ENCODE measurements around the gene PSMC3.

PSMC3 gene

DNA sequence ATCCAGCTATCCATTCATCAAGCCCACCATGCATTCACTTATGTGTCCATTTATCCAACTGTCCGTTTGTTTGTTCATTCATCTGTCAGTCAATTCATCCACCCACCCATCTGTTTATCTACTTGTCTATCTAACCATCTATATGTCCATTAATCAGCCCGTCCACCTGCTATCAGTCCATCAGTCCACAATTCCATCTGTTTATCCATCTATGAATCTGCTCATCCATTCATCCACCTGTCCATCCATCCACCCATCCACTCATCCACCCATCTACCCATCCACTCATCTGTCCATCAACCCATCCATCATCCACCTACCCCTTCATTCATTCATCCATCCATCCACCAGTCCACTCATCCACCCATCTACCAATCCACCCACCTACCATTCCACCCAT, 46.9 kb downstream of the PSMC3 start:
- Histone ChIP-seq H3K4me3 (ENCODE audit: low read length) (no peak overlapping the region), H3K27me3 (ENCODE audit: insufficient read depth, low read length) (no peaks in the 10 kb centered on the region), H3K36me3 (ENCODE audit: insufficient read depth, low read length) (no peaks in the 10 kb centered on the region), H3K9me3 (ENCODE audit: low read length) (no peaks in the 10 kb centered on the region), H3K4me1 (ENCODE audit: insufficient read depth, low read length) (no peaks in the 10 kb centered on the region), H2AFZ (ENCODE audit: low read depth, low read length) (no peak overlapping the region)

DNA sequence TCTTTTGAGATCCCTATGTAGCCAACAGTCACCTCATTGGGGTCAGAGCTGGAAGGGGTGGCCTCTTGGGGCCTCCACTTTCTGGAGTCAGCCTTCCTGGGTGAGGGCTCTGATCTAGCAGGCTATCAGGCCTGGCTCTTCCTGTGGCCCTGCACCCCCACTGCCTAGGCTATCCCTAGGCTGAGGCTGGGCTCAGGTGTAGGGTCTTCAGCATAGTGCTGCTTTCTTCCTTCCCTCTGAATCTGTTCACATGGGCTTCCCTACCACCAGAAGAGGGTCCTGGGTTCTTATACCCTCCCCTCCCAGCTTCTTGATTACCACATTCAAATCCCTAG, 47.4 kb downstream of the PSMC3 start:
- no peaks in the 10 kb centered on the region for H3K36me3 ChIP-seq (ENCODE audit: insufficient read depth, low read length)
- no peak overlapping the region for H3K4me3 ChIP-seq (ENCODE audit: low read length)
- no peaks in the 10 kb centered on the region for H3K9me3 ChIP-seq (ENCODE audit: low read length)
- no peaks in the 10 kb centered on the region for H3K27me3 ChIP-seq (ENCODE audit: insufficient read depth, low read length)
- no peaks in the 10 kb centered on the region for H3K4me1 ChIP-seq (ENCODE audit: insufficient read depth, low read length)
- no peak overlapping the region for H2AFZ ChIP-seq (ENCODE audit: low read depth, low read length)

DNA sequence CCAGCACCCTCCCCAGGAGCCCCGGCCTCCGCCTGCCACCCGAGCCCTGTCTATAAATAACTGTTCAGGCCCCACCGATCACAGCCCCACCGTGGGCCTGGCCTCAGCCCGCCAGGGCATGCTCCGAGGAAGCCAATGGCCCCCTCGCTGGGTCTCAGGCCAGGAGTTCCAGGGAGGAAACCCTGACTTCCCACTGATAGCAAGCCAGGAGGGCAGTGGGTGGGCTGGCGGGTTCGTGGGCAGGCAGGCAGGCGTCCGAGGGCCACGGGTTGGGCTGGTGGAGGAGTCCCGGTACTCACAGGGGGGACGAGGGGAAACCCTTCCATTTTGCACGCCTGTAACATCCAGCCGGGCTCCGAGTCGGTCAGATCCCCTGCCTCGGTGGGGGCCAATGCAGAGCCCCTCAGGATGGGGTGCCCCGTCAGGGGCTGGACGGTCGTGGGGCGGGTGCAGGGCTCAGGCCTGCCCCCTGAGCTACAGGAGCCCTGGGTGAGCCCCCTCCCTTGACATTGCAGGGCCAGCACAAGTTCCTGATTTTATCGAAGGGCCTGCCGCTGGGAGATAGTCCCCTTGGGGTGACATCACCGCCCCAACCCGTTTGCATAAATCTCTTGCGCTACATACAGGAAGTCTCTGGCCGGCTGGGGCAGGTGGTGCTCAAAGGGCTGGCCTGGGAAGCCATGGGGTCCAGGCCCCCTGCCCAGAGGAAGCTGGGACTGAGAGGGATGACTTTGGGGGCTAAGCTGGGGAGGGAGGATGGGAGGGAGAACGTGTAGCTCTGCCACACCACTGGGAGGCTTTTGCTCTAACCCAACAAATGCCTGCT, 48.0 kb downstream of the PSMC3 start, which contains the start of gene SPI1:
Gene SPI1 (minus strand): TSS at position 538 of the 826 bp plus-strand sequence. CDS start 194 bp downstream, at position 344.
- Histone ChIP-seq H3K9me3 (ENCODE audit: low read length) (no peaks in the 10 kb centered on the region), H3K4me3 (ENCODE audit: low read length) (no peak within 1 kb of the TSS), H2AFZ (ENCODE audit: low read depth, low read length) (no peak within 1 kb of the TSS), H3K4me1 (ENCODE audit: insufficient read depth, low read length) (no peaks in the 10 kb centered on the region), H3K27me3 (ENCODE audit: insufficient read depth, low read length) (no peaks in the 10 kb centered on the region), H3K36me3 (ENCODE audit: insufficient read depth, low read length) (no peaks in the 10 kb centered on the region)

DNA sequence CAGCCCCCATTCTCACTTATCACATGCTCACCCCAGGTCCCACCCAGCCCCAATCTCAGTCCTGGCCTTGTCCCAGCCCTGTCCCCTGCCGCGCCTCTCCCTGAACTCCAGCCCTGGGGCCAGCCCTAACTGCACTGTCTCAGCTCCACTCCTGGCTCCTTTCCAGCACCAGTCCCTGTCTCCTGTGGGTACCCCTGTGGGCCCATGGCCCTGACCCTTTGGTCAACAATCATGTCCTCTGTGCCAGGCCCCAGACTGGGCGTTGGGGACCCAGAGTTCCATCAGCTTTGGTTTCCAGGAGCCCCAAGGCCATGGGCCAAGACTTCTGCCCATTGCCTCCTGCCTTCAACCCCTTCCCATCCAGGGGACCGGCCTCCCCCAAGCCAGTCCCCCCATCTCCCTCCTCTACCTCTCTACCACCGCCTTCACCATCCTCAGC, 48.6 kb downstream of the PSMC3 start:
- no peaks in the 10 kb centered on the region for H3K36me3 ChIP-seq (ENCODE audit: insufficient read depth, low read length)
- H2AFZ ChIP-seq (ENCODE audit: low read depth, low read length) = no peak overlapping the region
- H3K9me3 ChIP-seq (ENCODE audit: low read length) = no peaks in the 10 kb centered on the region
- no peaks in the 10 kb centered on the region for H3K4me1 ChIP-seq (ENCODE audit: insufficient read depth, low read length)
- H3K4me3 ChIP-seq (ENCODE audit: low read length) = no peak overlapping the region
- H3K27me3 ChIP-seq (ENCODE audit: insufficient read depth, low read length) = no peaks in the 10 kb centered on the region

DNA sequence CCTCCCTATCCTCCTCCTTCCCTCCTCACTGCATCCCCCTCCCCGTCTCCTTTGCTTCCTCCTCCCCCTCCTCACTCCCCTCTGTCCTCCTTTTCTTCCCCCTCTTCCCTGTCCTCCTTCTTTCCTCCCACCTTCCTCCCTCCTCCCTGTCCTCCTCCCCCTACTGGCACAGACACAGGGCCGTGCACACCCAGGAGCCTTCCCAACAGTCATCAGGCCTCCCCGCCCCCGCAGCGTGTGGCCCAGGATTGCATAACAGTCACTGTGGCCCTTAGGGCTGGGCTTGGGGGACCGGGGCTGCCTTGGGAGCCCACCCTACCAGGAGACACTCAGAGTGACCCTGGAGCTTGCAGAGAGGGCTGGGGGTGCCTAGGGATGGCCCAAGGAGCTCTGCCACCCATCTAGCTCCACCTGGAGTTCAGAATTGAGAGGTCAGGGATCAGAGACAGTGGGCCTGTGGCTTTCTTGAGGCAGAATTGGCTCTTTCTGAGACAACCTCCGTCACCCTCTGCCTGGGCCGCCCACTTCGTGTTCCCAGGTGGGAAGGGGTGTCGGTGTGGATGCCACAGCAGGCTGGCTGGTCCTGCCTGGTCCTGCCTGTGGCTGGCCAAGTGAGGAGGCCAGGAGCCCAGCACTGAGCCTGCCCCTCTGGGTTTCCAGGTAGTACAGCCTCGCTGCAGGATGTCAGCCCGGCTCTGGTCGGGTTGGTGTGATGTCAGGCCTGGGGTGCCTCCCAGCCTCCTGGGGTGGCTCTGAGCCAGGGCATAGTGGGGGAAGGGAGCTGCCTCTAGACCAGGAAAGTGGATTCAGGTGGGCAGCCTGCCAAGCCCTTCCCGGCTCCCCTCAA, 49.5 kb downstream of the PSMC3 start:
- no peaks in the 10 kb centered on the region for H3K4me1 ChIP-seq (ENCODE audit: insufficient read depth, low read length)
- no peak overlapping the region for H3K4me3 ChIP-seq (ENCODE audit: low read length)
- no peak overlapping the region for H2AFZ ChIP-seq (ENCODE audit: low read depth, low read length)
- no peaks in the 10 kb centered on the region for H3K36me3 ChIP-seq (ENCODE audit: insufficient read depth, low read length)
- H3K9me3 ChIP-seq (ENCODE audit: low read length) = no peaks in the 10 kb centered on the region
- H3K27me3 ChIP-seq (ENCODE audit: insufficient read depth, low read length) = no peaks in the 10 kb centered on the region

DNA sequence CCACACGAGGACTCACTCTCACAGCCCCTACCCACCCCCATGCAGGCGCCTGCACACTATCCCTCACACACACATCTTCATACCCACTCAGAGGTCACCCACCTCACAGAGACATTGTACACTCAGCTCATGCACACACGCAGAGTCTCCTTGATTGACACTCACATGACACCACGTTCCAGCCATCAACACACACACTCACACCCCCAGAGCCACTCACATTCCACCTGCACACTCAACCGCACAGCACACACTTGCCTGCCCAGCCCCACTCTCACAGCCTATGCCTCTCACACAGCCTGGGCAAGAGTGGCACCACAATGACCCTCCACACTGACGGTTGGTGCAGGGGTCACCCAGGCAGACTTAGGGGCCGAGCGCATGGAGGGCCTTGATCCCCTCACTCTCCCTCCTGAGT, 50.1 kb downstream of the PSMC3 start:
- no peaks in the 10 kb centered on the region for H3K27me3 ChIP-seq (ENCODE audit: insufficient read depth, low read length)
- H3K9me3 ChIP-seq (ENCODE audit: low read length) = no peaks in the 10 kb centered on the region
- no peak overlapping the region for H3K4me3 ChIP-seq (ENCODE audit: low read length)
- H3K4me1 ChIP-seq (ENCODE audit: insufficient read depth, low read length) = no peaks in the 10 kb centered on the region
- H3K36me3 ChIP-seq (ENCODE audit: insufficient read depth, low read length) = no peaks in the 10 kb centered on the region
- no peak overlapping the region for H2AFZ ChIP-seq (ENCODE audit: low read depth, low read length)

DNA sequence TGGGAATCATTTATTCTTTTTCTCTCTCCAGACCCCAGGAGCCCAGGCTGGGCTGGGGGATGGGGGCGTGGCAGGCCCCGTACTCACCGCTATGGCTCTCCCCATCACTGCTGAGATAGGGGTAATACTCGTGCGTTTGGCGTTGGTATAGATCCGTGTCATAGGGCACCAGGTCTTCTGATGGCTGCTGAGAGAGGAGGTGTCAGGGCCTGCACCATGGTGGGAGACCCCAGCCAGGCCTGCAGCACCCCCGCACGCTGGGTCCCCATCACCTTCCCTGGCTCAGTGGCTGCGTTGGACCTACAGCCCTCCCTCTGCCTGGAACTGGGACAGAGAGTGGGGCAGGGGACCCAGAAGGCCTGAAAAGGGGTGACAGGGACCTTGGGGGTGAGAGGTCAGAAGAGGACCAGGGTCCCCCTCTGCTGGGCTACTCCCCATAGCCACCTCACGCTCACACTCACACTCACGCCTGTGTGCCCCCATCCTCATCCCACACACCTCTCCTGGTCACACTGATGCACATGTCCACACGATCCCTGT, 50.6 kb downstream of the PSMC3 start:
- no peaks in the 10 kb centered on the region for H3K9me3 ChIP-seq (ENCODE audit: low read length)
- no peaks in the 10 kb centered on the region for H3K4me1 ChIP-seq (ENCODE audit: insufficient read depth, low read length)
- H2AFZ ChIP-seq (ENCODE audit: low read depth, low read length) = no peak overlapping the region
- no peaks in the 10 kb centered on the region for H3K36me3 ChIP-seq (ENCODE audit: insufficient read depth, low read length)
- H3K27me3 ChIP-seq (ENCODE audit: insufficient read depth, low read length) = no peaks in the 10 kb centered on the region
- no peak overlapping the region for H3K4me3 ChIP-seq (ENCODE audit: low read length)

DNA sequence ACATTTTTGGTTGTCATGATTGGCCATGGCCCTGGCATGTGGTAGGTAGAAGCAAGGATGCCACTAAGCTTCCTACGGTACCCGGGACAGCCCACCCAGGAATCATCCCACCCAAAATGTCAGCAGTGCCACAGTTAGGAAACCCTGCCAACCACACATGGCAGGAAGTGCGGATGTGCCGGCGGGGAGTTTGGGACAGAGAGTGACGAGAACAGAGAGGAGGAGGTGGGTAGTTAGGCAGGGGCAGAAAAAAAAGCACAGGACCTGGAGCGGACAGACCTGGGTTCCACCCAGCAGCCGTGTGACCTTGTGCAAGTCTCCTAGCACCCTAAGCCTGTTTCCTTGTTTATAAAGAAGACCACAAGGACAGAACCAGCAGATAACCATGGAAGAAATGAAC, 51.2 kb downstream of the PSMC3 start:
- Histone ChIP-seq H3K4me1 (ENCODE audit: insufficient read depth, low read length) (no peaks in the 10 kb centered on the region), H3K4me3 (ENCODE audit: low read length) (no peak overlapping the region), H3K36me3 (ENCODE audit: insufficient read depth, low read length) (no peaks in the 10 kb centered on the region), H3K9me3 (ENCODE audit: low read length) (no peaks in the 10 kb centered on the region), H2AFZ (ENCODE audit: low read depth, low read length) (no peak overlapping the region), H3K27me3 (ENCODE audit: insufficient read depth, low read length) (no peaks in the 10 kb centered on the region)

DNA sequence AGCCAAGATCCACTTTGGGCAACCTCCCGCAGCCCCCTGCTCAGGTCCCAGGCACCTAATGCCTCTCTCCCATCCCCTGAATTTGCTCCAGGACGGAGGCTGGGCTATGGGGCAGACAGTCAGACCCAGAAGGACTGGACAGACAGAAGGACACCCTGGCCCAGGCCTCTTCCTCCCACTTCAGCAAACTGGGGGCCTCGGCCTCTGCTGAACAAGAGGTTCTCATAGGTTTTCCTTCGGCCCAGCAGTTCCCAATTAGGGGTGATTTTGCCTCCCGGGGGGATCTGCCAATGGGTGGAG, 51.6 kb downstream of the PSMC3 start:
- Histone ChIP-seq H3K9me3 (ENCODE audit: low read length) (no peaks in the 10 kb centered on the region), H3K36me3 (ENCODE audit: insufficient read depth, low read length) (no peaks in the 10 kb centered on the region), H3K27me3 (ENCODE audit: insufficient read depth, low read length) (no peaks in the 10 kb centered on the region), H3K4me3 (ENCODE audit: low read length) (no peak overlapping the region), H2AFZ (ENCODE audit: low read depth, low read length) (no peak overlapping the region), H3K4me1 (ENCODE audit: insufficient read depth, low read length) (no peaks in the 10 kb centered on the region)

DNA sequence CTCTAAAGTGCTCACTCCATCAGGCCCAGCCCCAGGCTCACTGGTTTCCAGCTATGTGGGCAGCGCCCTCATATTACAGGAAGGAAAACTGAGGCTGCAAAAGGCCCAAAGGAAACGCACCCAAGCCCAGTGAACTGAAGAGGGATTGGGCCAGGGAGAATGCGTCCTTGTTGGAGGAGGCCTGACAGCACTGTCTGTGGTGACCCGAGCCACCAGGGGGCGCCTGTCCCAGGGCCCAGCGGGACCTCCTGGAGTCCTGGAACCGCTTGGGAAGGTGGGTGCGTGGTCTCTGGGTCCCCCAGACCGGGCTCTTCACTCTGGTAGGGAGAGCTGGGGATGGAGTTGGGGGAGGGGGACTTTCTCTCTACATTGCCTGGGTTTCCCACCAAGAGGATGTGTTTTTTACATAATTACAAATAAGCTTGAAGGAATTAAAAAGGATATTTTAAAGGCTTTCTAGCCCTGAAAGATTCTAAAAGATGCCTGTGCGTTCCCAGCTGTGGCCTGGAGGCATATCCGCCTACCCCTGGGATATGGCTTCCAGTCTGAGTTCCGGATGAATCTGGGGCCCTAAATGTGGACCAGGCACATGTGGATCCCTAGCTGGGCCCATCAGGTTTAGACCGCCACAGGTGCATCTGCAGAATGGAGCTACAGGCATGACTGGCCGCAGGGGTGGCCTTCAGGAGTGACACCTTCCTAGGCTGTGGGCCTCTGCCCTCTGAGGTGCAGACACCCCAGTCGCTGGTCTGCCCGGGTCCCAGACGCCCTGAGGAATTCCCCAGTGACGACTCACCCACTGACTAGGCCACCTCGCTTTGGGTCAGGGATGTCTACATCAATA, 52.1 kb downstream of the PSMC3 start:
- Histone ChIP-seq H3K27me3 (ENCODE audit: insufficient read depth, low read length) (peaks cover 2% of the 10 kb centered on the region), H2AFZ (ENCODE audit: low read depth, low read length) (no peak overlapping the region), H3K36me3 (ENCODE audit: insufficient read depth, low read length) (no peaks in the 10 kb centered on the region), H3K4me1 (ENCODE audit: insufficient read depth, low read length) (no peaks in the 10 kb centered on the region), H3K4me3 (ENCODE audit: low read length) (no peak overlapping the region), H3K9me3 (ENCODE audit: low read length) (no peaks in the 10 kb centered on the region)

DNA sequence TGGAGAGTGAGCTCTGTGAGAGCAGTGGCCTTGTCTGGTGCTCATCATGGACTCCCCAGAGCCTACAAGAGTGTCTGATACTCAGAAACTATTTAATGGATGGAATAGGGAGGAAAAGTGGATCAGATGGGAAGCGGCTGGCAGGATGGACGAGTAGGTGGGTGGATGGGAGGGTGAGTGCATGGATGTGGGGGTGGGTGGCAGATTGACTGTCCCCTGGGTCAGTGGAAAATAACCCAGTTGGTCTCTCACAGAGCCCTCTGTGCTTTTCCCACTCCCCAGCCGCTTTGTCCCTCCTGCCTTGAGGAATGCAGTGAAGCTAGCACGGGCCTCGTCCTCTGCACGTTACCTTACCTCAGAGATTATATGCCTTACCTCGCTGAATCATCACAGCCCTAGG, 53.8 kb downstream of the PSMC3 start:
- H2AFZ ChIP-seq (ENCODE audit: low read depth, low read length) = no peak overlapping the region
- no peak overlapping the region for H3K4me3 ChIP-seq (ENCODE audit: low read length)
- H3K9me3 ChIP-seq (ENCODE audit: low read length) = no peaks in the 10 kb centered on the region
- peaks cover 3% of the 10 kb centered on the region for H3K27me3 ChIP-seq (ENCODE audit: insufficient read depth, low read length)
- no peaks in the 10 kb centered on the region for H3K36me3 ChIP-seq (ENCODE audit: insufficient read depth, low read length)
- no peaks in the 10 kb centered on the region for H3K4me1 ChIP-seq (ENCODE audit: insufficient read depth, low read length)

DNA sequence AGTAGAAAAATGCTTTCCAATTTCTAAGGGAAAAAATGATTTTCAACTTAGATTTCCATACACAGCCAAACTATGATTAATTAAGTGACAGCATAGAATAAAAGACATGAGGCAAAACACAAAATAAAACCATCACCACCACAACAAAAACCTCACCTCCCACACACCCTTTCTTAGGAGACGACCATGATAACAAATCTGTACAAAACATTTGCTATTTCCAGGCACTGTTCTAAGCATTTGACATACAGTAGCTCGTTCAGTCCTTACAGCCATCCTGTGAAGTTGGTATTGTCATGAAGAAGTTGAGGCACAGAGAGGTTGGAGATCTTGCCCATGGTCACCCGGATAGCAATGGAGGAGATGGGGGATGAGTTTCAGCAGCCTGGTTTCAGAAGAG, 56.6 kb downstream of the PSMC3 start:
- H3K36me3 ChIP-seq (ENCODE audit: insufficient read depth, low read length) = no peaks in the 10 kb centered on the region
- no peak overlapping the region for H3K4me3 ChIP-seq (ENCODE audit: low read length)
- H2AFZ ChIP-seq (ENCODE audit: low read depth, low read length) = no peak overlapping the region
- H3K27me3 ChIP-seq (ENCODE audit: insufficient read depth, low read length) = peaks cover 3% of the 10 kb centered on the region
- no peaks in the 10 kb centered on the region for H3K9me3 ChIP-seq (ENCODE audit: low read length)
- no peaks in the 10 kb centered on the region for H3K4me1 ChIP-seq (ENCODE audit: insufficient read depth, low read length)
